NCI-H2171 treated with DMSO at 0.1 percent for 48 hours (cell line): ENCODE results near the gene SLC9C1.

Source experiments
- DNase-seq: peaks from one replicate; lab custom pipeline; 2025; lab: John Stamatoyannopoulos, UW

Gene SLC9C1

GRCh38 chr3:112306825-112307224 is 12.8 kb upstream of the SLC9C1 start:
- DNase-seq: no peak

GRCh38 chr3:112304611-112305010 is 10.6 kb upstream of the SLC9C1 start:
- DNase-seq: no peak

GRCh38 chr3:112303764-112304325 is 9.8 kb upstream of the SLC9C1 start:
- no peak for DNase-seq

GRCh38 chr3:112302881-112303763 is 9.1 kb upstream of the SLC9C1 start:
- DNase-seq: no peak

GRCh38 chr3:112302150-112302830 is 8.3 kb upstream of the SLC9C1 start:
- peak; percentile 80 for DNase-seq

- DNase-seq: no peak
Measured at GRCh38 chr3:112298781-112299180, 4.8 kb upstream of the SLC9C1 start.

- no peak for DNase-seq
Measured at GRCh38 chr3:112297714-112298113, 3.7 kb upstream of the SLC9C1 start.

- DNase-seq: no peak
Measured at GRCh38 chr3:112289011-112289410, 5.0 kb downstream of the SLC9C1 start.

GRCh38 chr3:112280266-112280665 is 13.8 kb downstream of the SLC9C1 start:
- DNase-seq: no peak

GRCh38 chr3:112273536-112273935 is 20.5 kb downstream of the SLC9C1 start:
- DNase-seq: peak; percentile 77

- DNase-seq: no peak
Measured at GRCh38 chr3:112261742-112262141, 32.3 kb downstream of the SLC9C1 start.

GRCh38 chr3:112260563-112260962 is 33.5 kb downstream of the SLC9C1 start:
- DNase-seq: no peak

- DNase-seq: no peak
Measured at GRCh38 chr3:112253301-112253971, 40.6 kb downstream of the SLC9C1 start.

GRCh38 chr3:112247900-112248299 is 46.1 kb downstream of the SLC9C1 start:
- no peak for DNase-seq

- DNase-seq: no peak
Measured at GRCh38 chr3:112247350-112247749, 46.7 kb downstream of the SLC9C1 start.

- no peak for DNase-seq
Measured at GRCh38 chr3:112233083-112233482, 60.9 kb downstream of the SLC9C1 start.

GRCh38 chr3:112231727-112232126 is 62.3 kb downstream of the SLC9C1 start:
- no peak for DNase-seq

- DNase-seq: no peak
Measured at GRCh38 chr3:112230033-112230432, 64.0 kb downstream of the SLC9C1 start.

GRCh38 chr3:112228786-112229185 is 65.2 kb downstream of the SLC9C1 start:
- no peak for DNase-seq

- no peak for DNase-seq
Measured at GRCh38 chr3:112200317-112200666, 93.7 kb downstream of the SLC9C1 start.

GRCh38 chr3:112199622-112200316 is 94.2 kb downstream of the SLC9C1 start:
- no peak for DNase-seq

GRCh38 chr3:112197131-112197530 is 96.9 kb downstream of the SLC9C1 start:
- no peak for DNase-seq
